Measurements from ENCODE around the gene VWA7. TPM values are rescaled to one million over a fixed set of nuclear protein-coding genes. Genes with fewer than 3 reads are reported as not detected.

The VWA7 gene
- total RNA-seq, 4 donors from 2014 or later, result 0.49 to 4.8 (median 1.4) TPM

DNA sequence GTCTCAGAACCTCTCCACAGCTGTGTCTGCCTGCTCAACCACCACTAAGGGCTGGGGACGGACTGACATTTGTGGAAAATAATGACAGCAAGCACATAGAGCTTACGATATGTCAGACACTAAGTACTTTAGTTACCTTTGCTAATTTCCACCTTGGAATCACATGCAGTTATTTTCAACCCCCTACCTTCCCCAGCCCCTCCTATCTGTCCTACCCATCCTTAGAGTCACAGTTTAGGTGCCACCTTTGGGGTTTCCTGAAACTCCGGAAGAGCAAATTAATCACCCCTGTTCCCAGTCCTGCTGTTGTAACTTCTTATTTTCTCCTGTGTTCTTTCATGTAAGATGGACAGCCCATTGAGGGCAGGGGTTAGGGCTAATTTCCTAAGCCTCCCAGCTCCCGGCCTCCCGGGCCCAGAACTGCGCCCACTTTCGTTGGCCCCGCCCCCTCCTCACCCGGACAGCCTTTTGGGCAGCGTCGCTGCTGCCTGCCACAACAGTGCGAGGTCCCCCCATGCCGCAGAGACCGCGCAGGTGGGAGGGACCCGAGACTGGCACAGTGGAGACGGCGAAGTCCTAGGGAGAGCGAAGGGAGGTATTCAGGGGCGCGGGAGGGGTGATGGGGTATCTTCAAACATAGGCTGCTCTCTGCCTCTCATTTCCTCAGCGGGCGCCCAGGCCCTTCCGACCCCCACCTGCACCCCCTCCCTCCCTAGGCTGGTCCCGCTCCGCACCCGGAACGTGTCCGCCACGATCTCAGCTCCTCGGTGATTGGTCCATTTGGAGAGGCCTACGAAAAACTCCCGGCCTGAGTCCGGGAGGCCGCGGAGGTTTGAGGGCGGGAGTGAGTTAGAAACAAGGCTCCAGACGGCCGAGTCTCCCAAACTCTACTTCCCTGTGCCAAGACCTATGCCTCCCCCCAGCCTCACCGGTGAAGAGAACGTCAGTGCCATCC lies 49.1 kb downstream of the VWA7 start:
- TF ChIP-seq, protein P1, sequence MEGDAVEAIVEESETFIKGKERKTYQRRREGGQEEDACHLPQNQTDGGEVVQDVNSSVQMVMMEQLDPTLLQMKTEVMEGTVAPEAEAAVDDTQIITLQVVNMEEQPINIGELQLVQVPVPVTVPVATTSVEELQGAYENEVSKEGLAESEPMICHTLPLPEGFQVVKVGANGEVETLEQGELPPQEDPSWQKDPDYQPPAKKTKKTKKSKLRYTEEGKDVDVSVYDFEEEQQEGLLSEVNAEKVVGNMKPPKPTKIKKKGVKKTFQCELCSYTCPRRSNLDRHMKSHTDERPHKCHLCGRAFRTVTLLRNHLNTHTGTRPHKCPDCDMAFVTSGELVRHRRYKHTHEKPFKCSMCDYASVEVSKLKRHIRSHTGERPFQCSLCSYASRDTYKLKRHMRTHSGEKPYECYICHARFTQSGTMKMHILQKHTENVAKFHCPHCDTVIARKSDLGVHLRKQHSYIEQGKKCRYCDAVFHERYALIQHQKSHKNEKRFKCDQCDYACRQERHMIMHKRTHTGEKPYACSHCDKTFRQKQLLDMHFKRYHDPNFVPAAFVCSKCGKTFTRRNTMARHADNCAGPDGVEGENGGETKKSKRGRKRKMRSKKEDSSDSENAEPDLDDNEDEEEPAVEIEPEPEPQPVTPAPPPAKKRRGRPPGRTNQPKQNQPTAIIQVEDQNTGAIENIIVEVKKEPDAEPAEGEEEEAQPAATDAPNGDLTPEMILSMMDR (IDR thresholded peaks at IDR 0.05), result no peak
- no peak for TF ChIP-seq POLR2A (IDR thresholded peaks at IDR 0.05)
- intact Hi-C loops (cut with DNase I; ENCODE audit: low total_unique reads), result no loop called here
- WGBS, 2 donors, result 70 to 72% methylated on average over 41 of the region's 41 CpGs
- DNase-seq (ENCODE audit: low spot score in 2 of 2), result no peak
- H3K4me3 ChIP-seq (ENCODE audit: low read depth, poor library complexity, severe bottlenecking), result no peak overlapping the region

DNA sequence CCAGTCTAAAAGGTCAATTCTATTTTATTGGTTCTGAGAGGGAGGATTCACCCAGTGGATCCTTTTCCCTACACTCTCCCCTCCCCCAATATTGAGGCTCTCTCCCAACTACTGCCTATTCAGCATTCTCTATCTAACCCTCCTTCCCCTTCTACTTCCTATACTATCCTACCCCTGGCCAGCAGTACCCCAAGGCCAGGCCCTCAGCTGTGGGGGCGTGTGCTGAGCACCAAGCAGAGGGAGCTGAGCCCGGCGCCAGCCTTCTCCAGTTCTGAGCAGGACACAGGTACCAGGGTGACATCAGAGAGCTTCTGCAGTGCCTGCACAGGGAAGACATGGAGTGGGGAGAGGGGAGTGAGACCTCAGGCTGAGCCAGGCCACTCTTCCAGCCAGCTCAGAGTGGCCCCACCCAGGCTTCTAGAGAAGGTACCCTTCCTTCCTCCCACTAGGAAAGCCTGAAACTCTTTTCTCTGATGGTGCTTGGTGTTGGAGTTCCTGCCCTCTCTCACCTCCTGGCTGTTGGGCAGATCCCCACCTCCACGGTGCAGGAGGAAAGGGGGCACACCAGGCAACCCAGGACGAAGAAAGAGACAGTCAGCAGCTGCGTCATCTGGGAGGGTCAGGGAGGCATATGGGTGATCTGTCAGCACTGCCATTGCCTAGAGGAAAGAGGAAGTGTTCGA lies 50.0 kb downstream of the VWA7 start:
- intact Hi-C loops (cut with DNase I; ENCODE audit: low total_unique reads), result no loop called here
- TF ChIP-seq, protein P1 (IDR thresholded peaks at IDR 0.05), result no peak
- TF ChIP-seq POLR2A (IDR thresholded peaks at IDR 0.05), result no peak
- WGBS, 2 donors, result 62 to 64% methylated on average over 7 of the region's 7 CpGs
- no peak for DNase-seq (ENCODE audit: low spot score in 2 of 2)
- no peak overlapping the region for H3K4me3 ChIP-seq (ENCODE audit: low read depth, poor library complexity, severe bottlenecking)

DNA sequence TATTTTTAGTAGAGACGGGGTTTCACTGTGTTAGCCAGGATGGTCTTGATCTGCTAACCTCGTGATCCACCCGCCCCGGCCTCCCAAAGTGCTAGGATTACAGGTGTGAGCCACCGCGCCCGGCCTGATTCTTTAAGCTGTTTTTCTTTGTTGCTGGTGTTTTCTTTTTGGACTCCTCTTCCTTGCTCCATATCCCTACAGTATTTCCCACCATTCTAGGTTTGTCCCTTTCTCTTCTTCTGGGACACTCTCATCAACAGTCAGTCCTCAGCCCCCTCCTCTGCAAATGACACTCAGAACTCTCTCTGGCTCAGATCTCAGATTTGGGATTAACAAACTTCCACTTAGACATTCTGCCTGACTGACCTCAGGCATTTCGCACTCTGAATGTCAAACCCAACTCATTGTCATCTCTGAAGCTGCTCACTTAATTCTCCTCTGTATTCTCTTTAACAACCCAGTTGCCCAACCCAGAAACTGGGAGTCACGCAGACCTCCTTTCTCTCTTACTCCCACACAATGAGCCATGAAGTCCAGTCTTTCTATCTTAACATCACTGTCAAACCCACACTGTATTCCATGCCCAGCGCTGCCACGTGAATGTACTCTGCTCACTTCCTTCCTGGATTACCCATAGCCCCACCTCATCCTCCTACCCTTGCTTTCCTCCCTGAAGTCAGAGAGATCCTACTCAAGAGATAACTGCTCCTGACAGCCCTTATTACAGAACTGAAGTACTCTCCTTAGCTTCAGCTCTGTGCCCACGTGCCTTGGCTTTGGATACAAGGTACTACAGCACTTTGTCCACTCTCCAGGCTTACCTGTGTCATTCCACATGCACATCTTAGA lies 51.4 kb downstream of the VWA7 start:
- WGBS, 2 donors, result 76 to 77% methylated on average over 12 of the region's 12 CpGs
- no peak for DNase-seq (ENCODE audit: low spot score in 2 of 2)
- H3K4me3 ChIP-seq (ENCODE audit: low read depth, poor library complexity, severe bottlenecking), result no peak overlapping the region
- intact Hi-C loops (cut with DNase I; ENCODE audit: low total_unique reads), result no loop called here
- TF ChIP-seq POLR2A (IDR thresholded peaks at IDR 0.05), result no peak
- TF ChIP-seq, protein P1 (IDR thresholded peaks at IDR 0.05), result no peak

DNA sequence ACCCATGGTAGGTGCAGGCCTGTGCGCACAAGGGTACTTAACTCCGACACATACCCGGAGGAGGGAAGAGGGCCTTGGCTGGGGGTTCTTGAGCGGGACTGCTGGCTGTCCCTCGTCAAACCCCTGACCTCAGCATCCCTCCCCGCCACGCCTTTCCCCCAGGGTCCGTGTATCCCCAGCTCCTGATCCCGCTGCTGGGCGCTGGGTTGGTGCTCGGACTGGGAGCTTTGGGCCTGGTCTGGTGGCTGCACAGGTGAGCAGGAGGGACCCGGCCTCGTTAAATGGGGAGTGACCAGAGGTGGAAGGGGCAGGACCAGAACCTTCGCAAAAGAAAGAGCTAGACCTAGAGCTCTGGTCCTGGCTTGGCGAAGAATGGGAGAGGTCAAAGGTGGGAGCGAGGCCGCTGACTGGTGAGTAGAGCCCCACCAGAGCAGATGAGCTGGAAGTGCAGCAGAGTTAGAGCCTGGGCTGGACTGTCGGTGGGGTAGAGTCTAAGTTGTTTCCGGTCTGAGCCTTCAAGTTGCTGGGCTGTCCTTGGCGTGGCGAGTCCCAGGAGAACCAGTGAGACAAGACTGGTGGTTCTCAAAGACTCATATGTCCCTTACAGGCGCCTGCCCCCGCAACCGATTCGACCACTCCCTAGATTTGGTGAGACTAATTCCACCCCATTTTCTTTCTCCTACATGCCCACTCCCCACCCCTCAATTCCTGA lies 53.0 kb downstream of the VWA7 start:
- DNase-seq (ENCODE audit: low spot score in 2 of 2), result no peak
- TF ChIP-seq POLR2A (IDR thresholded peaks at IDR 0.05), result no peak
- TF ChIP-seq, protein P1 (IDR thresholded peaks at IDR 0.05), result no peak
- 83 to 86% methylated on average over 25 of the region's 25 CpGs for WGBS, 2 donors
- no peak overlapping the region for H3K4me3 ChIP-seq (ENCODE audit: low read depth, poor library complexity, severe bottlenecking)
- intact Hi-C loops (cut with DNase I; ENCODE audit: low total_unique reads), result no loop called here
